Daoy (cell line): Measurements from ENCODE around the gene CEP295NL. TPM values are rescaled to one million over a fixed set of nuclear protein-coding genes. Genes with fewer than 3 reads are reported as not detected.
A peak's percentile ranks its signal among the peaks of the same experiment; 100 is the strongest.
"Not testable (repeated sequence)": the region's sequence is repeated elsewhere in the genome, so short reads cannot be mapped to it uniquely, and the experiment has no call there.

ENCODE experiments used
- DNase-seq: peaks from one replicate; pipeline ENCODE4 v3.0.0-alpha.2; 2015; ENCODE audit warnings: low read depth
- total RNA-seq: library from RNA; depleted of rRNA; stranded (reverse); fragments of >200 nt; shearing (Covaris generic); gene quantifications from 2 replicates; pipeline ENCODE4 v1.2.3, GENCODE V29; 2014; rRNA removed

CEP295NL gene
- 1.0 TPM in 1 of 2 replicates, not detected in the other for total RNA-seq

- peak; percentile 56 for DNase-seq
Observed at GRCh38 chr17:78903101-78903779, at the start of gene CEP295NL. Gene CEP295NL, minus strand, starts transcription at chr17:78903201. Its CDS starts 1,373 bp downstream, at chr17:78901828.

GRCh38 chr17:78952706-78953105 lies 49.7 kb upstream of the CEP295NL start:
- no peak for DNase-seq

- DNase-seq: no peak
Observed at GRCh38 chr17:78951967-78952551, 49.1 kb upstream of the CEP295NL start.

GRCh38 chr17:78950870-78951269 lies 47.9 kb upstream of the CEP295NL start:
- no peak for DNase-seq

- DNase-seq: peak; percentile 65
Observed at GRCh38 chr17:78947235-78948149, 44.5 kb upstream of the CEP295NL start.

GRCh38 chr17:78946631-78947030 lies 43.6 kb upstream of the CEP295NL start:
- DNase-seq: no peak

GRCh38 chr17:78946131-78946530 lies 43.1 kb upstream of the CEP295NL start:
- no peak for DNase-seq

- DNase-seq: not testable (repeated sequence)
Observed at GRCh38 chr17:78945455-78945854, 42.5 kb upstream of the CEP295NL start.

GRCh38 chr17:78944956-78945355 lies 42.0 kb upstream of the CEP295NL start:
- DNase-seq: no peak

- DNase-seq: no peak
Observed at GRCh38 chr17:78944026-78944425, 41.0 kb upstream of the CEP295NL start.

- DNase-seq: peak; percentile 67
Observed at GRCh38 chr17:78940708-78941107, 37.7 kb upstream of the CEP295NL start.

GRCh38 chr17:78940258-78940657 lies 37.3 kb upstream of the CEP295NL start:
- no peak for DNase-seq

GRCh38 chr17:78939615-78940014 lies 36.6 kb upstream of the CEP295NL start:
- DNase-seq: peak; percentile 85

- DNase-seq: no peak
Observed at GRCh38 chr17:78937561-78937960, 34.6 kb upstream of the CEP295NL start.

GRCh38 chr17:78935419-78936323 lies 32.7 kb upstream of the CEP295NL start:
- DNase-seq: peak; percentile 99

GRCh38 chr17:78934681-78935418 lies 31.8 kb upstream of the CEP295NL start:
- DNase-seq: peak; percentile 54

GRCh38 chr17:78933959-78934568 lies 31.1 kb upstream of the CEP295NL start:
- peak; percentile 99 for DNase-seq

- peak; percentile 98 for DNase-seq
Observed at GRCh38 chr17:78933025-78933958, 30.3 kb upstream of the CEP295NL start.
